ENCODE data around the gene TSC2. TPM values are rescaled to one million over a fixed set of nuclear protein-coding genes. Genes with fewer than 3 reads are reported as not detected.

TSC2 gene
- total and polyA plus RNA-seq, 8 donors = 51.0 to 172 (median 83.6) TPM

- DNase-seq (peak; percentile 20 to 85 (median 63)), FAIRE-seq (no peak), ATAC-seq (no peak)
- Histone ChIP-seq H3K36me3 (peaks cover 0 to 12% (median 11%) of the 10 kb centered on the region in 3 donors), H3K27ac (peak overlapping the region in 3 of 4 donors; percentile 73 to 90 (median 80)), H3K9me3 (no peaks in the 10 kb centered on the region), H3K4me1 (peaks cover 26 to 41% (median 33%) of the 10 kb centered on the region in 3 donors), H3K27me3 (no peaks in the 10 kb centered on the region), H3K4me3 (peak overlapping the region in 3 of 4 donors; percentile 97 to 100 (median 99))
- intact Hi-C loops (cut with DNase I) = no loop called here
- WGBS, 2 donors = 43 to 54% methylated on average over 14 to 16 of the region's 16 CpGs
- TF ChIP-seq, protein P1, sequence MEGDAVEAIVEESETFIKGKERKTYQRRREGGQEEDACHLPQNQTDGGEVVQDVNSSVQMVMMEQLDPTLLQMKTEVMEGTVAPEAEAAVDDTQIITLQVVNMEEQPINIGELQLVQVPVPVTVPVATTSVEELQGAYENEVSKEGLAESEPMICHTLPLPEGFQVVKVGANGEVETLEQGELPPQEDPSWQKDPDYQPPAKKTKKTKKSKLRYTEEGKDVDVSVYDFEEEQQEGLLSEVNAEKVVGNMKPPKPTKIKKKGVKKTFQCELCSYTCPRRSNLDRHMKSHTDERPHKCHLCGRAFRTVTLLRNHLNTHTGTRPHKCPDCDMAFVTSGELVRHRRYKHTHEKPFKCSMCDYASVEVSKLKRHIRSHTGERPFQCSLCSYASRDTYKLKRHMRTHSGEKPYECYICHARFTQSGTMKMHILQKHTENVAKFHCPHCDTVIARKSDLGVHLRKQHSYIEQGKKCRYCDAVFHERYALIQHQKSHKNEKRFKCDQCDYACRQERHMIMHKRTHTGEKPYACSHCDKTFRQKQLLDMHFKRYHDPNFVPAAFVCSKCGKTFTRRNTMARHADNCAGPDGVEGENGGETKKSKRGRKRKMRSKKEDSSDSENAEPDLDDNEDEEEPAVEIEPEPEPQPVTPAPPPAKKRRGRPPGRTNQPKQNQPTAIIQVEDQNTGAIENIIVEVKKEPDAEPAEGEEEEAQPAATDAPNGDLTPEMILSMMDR (IDR thresholded peaks at IDR 0.05) = no peak
These were observed 40.5 kb upstream of the TSC2 start for GRCh38 chr16:2007081-2007836.

DNA sequence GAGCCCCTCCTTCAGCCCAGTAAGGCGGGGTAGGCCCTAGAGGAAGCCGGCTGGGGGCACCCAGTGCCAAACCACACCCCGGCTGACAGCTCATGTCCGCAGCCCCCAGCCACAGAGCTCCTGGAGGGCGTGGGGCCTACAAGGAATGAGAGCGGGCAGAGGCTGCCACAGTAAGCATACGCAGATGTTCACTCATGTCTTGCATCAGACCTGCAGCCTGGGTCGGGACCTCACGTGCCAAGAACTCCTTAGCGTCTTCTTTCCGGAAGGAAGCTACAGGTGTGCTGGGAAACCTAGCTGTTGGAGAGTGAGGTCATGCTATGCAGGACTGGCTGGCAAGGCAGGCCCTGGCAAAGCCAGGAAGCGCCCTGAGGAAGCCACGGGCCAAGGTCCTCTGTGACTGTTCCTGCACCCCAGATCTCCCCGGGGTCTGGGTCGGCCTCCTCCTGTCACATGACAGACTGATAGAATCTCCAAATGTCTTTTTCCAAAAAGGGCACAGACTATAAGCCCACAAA is 39.7 kb upstream of the TSC2 start:
- H3K36me3 ChIP-seq = peaks cover 0 to 4% (median 3%) of the 10 kb centered on the region in 3 donors
- peak overlapping the region; percentile 69 to 90 (median 76) for H3K27ac ChIP-seq
- H3K9me3 ChIP-seq = no peaks in the 10 kb centered on the region
- peak; percentile 12 to 48 (median 37) for ATAC-seq
- DNase-seq = peak; percentile 31 to 85 (median 79)
- peaks cover 26 to 41% (median 33%) of the 10 kb centered on the region in 3 donors for H3K4me1 ChIP-seq
- intact Hi-C loops (cut with DNase I) = no loop called here
- no peak for FAIRE-seq
- TF ChIP-seq, protein P1 (IDR thresholded peaks at IDR 0.05) = no peak
- WGBS, 2 donors = 24 to 33% methylated on average over 15 of the region's 15 CpGs
- no peaks in the 10 kb centered on the region for H3K27me3 ChIP-seq
- H3K4me3 ChIP-seq = peak overlapping the region; percentile 4 to 100 (median 98)

DNA sequence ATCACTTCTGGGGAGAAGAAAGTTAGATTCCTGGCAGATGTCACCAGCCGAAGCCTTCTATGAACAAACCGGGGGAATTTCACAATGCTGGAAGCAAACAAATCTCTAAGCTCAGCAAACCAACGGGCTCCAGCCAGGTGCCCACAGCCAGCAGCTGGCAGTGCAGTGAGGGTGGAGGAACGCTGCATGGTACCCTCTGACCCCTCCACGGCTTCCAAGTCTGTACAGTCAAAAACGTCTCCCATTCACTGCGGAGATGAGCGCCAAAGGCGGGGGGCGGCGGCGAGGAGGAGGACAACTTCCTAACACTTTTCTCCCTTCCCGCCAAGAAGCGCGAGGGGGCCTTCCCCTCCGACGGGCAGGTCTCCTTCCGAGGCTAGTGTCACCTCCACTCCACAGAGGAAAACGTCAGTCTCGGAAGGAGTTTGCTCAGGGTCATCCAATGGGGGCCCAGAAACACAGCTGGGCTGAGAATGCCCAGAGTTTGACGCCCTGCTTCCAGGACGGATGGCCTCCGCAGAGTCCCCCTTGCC is 39.1 kb upstream of the TSC2 start:
- Histone ChIP-seq H3K27ac (peak overlapping the region; percentile 69 to 90 (median 76)), H3K4me3 (peak overlapping the region; percentile 81 to 100 (median 98)), H3K27me3 (no peaks in the 10 kb centered on the region), H3K36me3 (no peaks in the 10 kb centered on the region), H3K9me3 (no peaks in the 10 kb centered on the region), H3K4me1 (peaks cover 26 to 39% (median 33%) of the 10 kb centered on the region in 3 donors)
- FAIRE-seq (no peak), DNase-seq (peak in 5 of 6 donors; percentile 24 to 65 (median 59)), ATAC-seq (peak in 3 of 4 donors; percentile 5 to 23 (median 10))
- 2 to 3% methylated on average over 20 to 23 of the region's 23 CpGs for WGBS, 2 donors
- intact Hi-C loops (cut with DNase I) = no loop called here
- TF ChIP-seq, protein P1 (IDR thresholded peaks at IDR 0.05) = no peak

GRCh38 chr16:2009164-2009711 is 38.5 kb upstream of the TSC2 start:
- Histone ChIP-seq H3K27me3 (no peaks in the 10 kb centered on the region), H3K9me3 (no peaks in the 10 kb centered on the region), H3K4me3 (peak overlapping the region; percentile 81 to 100 (median 98)), H3K36me3 (no peaks in the 10 kb centered on the region), H3K27ac (peak overlapping the region; percentile 69 to 90 (median 76)), H3K4me1 (peaks cover 22 to 34% (median 30%) of the 10 kb centered on the region in 3 donors)
- TF ChIP-seq, protein P1 (IDR thresholded peaks at IDR 0.05) = no peak
- 0 to 1% methylated on average over 41 to 55 of the region's 55 CpGs for WGBS, 2 donors
- ATAC-seq (peak in 1 of 4 donors; percentile 1), FAIRE-seq (no peak), DNase-seq (peak; percentile 23 to 85 (median 56))
- intact Hi-C loops (cut with DNase I) = no loop called here

Measured in pancreas (tissue), 10 donors.